ENCODE results near the gene IL12RB2.

GRCh38 chr1:67298762-67299161, 8.9 kb upstream of the IL12RB2 start:
- TF ChIP-seq CTCF (IDR thresholded peaks at IDR 0.05) (no peak), POLR2A (IDR thresholded peaks at IDR 0.05) (no peak)
